K562 (cell line): ENCODE measurements around the gene ATP6V1A. TPM values are rescaled to one million over a fixed set of nuclear protein-coding genes. Genes with fewer than 3 reads are reported as not detected.

Source experiments
- ATAC-seq: fragments of 200-7000 bp; cut with Tn5 transposase; 3 replicates; pipeline ENCODE4 v1.9.1; 2020; ENCODE audit warnings: moderate library complexity
- BruUV-seq: library from RNA; stranded (reverse); fragments of 400-500 nt; replicated peaks from 2 replicates; lab custom pipeline; 2021; lab: Mats Ljungman, UMichigan
- CTCF ChIA-PET: fragments of 300-600 bp; formaldehyde crosslinking; extraction: SDS; loops from one replicate; lab custom pipeline; 2021; ENCODE audit warnings: low intra/inter-chr PET ratio; lab: Yijun Ruan, JAX
- POLR2A ChIA-PET: fragments of 300-600, 350-650 bp; sonication (Branson Sonifier 250); formaldehyde crosslinking; extraction: SDS; loops from one replicate; lab custom pipeline; 2021; ENCODE audit warnings: antibody characterized with exemption, inconsistent platforms; lab: Yijun Ruan, JAX
- DNase-seq, 4 experiments: peaks; one replicate each; pipeline versions ENCODE4 v3.0.0 to v3.0.0-alpha.2; 2011 to 2018; ENCODE audit warnings: low spot score in 3 of 4, mixed read lengths in 3 of 4; ENCODE audit errors: extremely low read depth in 1 of 4
- FAIRE-seq: peaks from 2 replicates; lab custom pipeline; 2011; peaks lifted over from hg19 to GRCh38; lab: Jason Lieb, UNC
- H2AFZ ChIP-seq: 2 replicates; pipeline ENCODE4 v1.6.0; 2011; ENCODE audit warnings: low read depth, low read length, control low read depth, inconsistent platforms
- H3K27ac ChIP-seq: fragments of 200-600 bp; 3 replicates; pipeline ENCODE4 v1.8.0; 2011; ENCODE audit warnings: low read depth, mild to moderate bottlenecking, control low read depth, inconsistent platforms, low read length, moderate library complexity, mixed read lengths; ENCODE audit errors: extremely low read depth
- H3K27me3 ChIP-seq, 2 experiments: fragments of 300-600 bp in 1 of 2; 2 replicates in 1 of 2; 3 replicates in 1 of 2; pipeline versions ENCODE4 v1.6.0 to v1.8.0; 2011; ENCODE audit warnings: inconsistent platforms in 2 of 2, low read length in 2 of 2, mild to moderate bottlenecking in 1 of 2, mixed read lengths in 1 of 2, moderate library complexity in 1 of 2; ENCODE audit not compliant: control insufficient read depth in 2 of 2, insufficient read depth in 2 of 2
- H3K36me3 ChIP-seq: fragments of 300-600 bp; 3 replicates; pipeline ENCODE4 v1.8.0; 2011; ENCODE audit warnings: mild to moderate bottlenecking, low read length, inconsistent platforms; ENCODE audit not compliant: control insufficient read depth, insufficient read depth
- H3K4me1 ChIP-seq, 2 experiments: fragments of 200-600 bp in 1 of 2; replicated peaks in 1 of 2; 2 replicates in 1 of 2; 3 replicates in 1 of 2; pipeline versions ENCODE4 v1.5.1 to v1.8.0; 2011; ENCODE audit warnings: inconsistent platforms in 2 of 2, low read length in 2 of 2, mild to moderate bottlenecking in 1 of 2, mixed read lengths in 1 of 2, moderate library complexity in 1 of 2; ENCODE audit not compliant: control insufficient read depth in 2 of 2, insufficient read depth in 2 of 2
- H3K4me2 ChIP-seq: 2 replicates; pipeline ENCODE4 v1.6.1; 2011; ENCODE audit warnings: low read length, control low read depth, inconsistent platforms, mixed read lengths; ENCODE audit not compliant: insufficient read depth
- H3K4me3 ChIP-seq: fragments of 200-600 bp; sonication (generic), shearing (Covaris generic); 2 replicates; pipeline ENCODE4 v1.5.1; 2016; ENCODE audit warnings: control low read depth, inconsistent platforms
- H3K79me2 ChIP-seq: fragments of 200-600 bp; 3 replicates; pipeline ENCODE4 v1.8.0; 2011; ENCODE audit warnings: low read length, inconsistent platforms; ENCODE audit not compliant: control insufficient read depth, insufficient read depth
- H3K9ac ChIP-seq, 2 experiments: 2 replicates each; pipeline versions ENCODE4 v1.6.0 to v1.6.1; 2011; ENCODE audit warnings: low read depth in 2 of 2, low read length in 2 of 2, control low read depth in 1 of 2, inconsistent platforms in 1 of 2, mild to moderate bottlenecking in 1 of 2, mixed read lengths in 1 of 2; ENCODE audit not compliant: insufficient read depth in 1 of 2
- H3K9me1 ChIP-seq: one replicate; pipeline ENCODE4 v1.6.0; 2011; ENCODE audit warnings: inconsistent platforms, mild to moderate bottlenecking, low read length, moderate library complexity; ENCODE audit not compliant: control insufficient read depth, insufficient read depth
- H3K9me3 ChIP-seq: replicated peaks from 2 replicates; pipeline ENCODE4 v1.5.1; 2011; ENCODE audit warnings: low read depth, low read length, inconsistent platforms; ENCODE audit not compliant: control insufficient read depth, insufficient read depth
- H4K20me1 ChIP-seq: replicated peaks from 2 replicates; pipeline ENCODE4 v1.6.1; 2011; ENCODE audit warnings: low read length, inconsistent platforms, mixed read lengths; ENCODE audit not compliant: control insufficient read depth, insufficient read depth
- ARNT ChIP-seq, 2 experiments: fragments of 450-650 bp; IDR thresholded peaks; 2 replicates each; pipeline ENCODE4 v1.6.1; 2016; ENCODE audit warnings: mild to moderate bottlenecking in 1 of 2
- CBX3 ChIP-seq, 2 experiments: IDR thresholded peaks; 1 replicate in 1 of 2; 2 replicates in 1 of 2; pipeline ENCODE4 v1.6.1; 2012; ENCODE audit warnings: inconsistent platforms in 2 of 2, low read length in 2 of 2, borderline replicate concordance in 1 of 2, control low read depth in 1 of 2
- CBX5 ChIP-seq: IDR thresholded peaks from 2 replicates; pipeline ENCODE4 v1.6.1; 2014; ENCODE audit warnings: low read depth, borderline replicate concordance
- ETV1 ChIP-seq: fragments of 450-650 bp; conservative IDR thresholded peaks from 2 replicates; pipeline ENCODE4 v1.6.1; 2016; ENCODE audit warnings: missing genetic modification characterization, control low read depth, low read depth, missing compliant biosample characterization
- FOXA1 ChIP-seq: fragments of 450-650 bp; IDR thresholded peaks from 2 replicates; pipeline ENCODE4 v1.6.1; 2016; ENCODE audit warnings: mild to moderate bottlenecking, borderline replicate concordance
- FOXO4 ChIP-seq: fragments of 450-650 bp; formaldehyde crosslinking; IDR thresholded peaks from 2 replicates; pipeline ENCODE4 v1.4.0; 2020; ENCODE audit warnings: mild to moderate bottlenecking, moderate library complexity
- GATA2 ChIP-seq: sonication (generic); formaldehyde crosslinking; IDR thresholded peaks from 2 replicates; pipeline ENCODE4 v1.4.0; 2020; ENCODE audit warnings: mild to moderate bottlenecking, missing genetic modification reagents
- MLX ChIP-seq, 2 experiments: fragments of 450-650 bp in 1 of 2; sonication (generic) in 1 of 2; formaldehyde crosslinking; conservative IDR thresholded peaks; 2 replicates each; pipeline versions ENCODE4 v1.4.0 to v1.8.1; 2020 to 2022; ENCODE audit warnings: mild to moderate bottlenecking in 1 of 2, missing genetic modification reagents in 1 of 2
- NFATC3 ChIP-seq: fragments of 450-650 bp; IDR thresholded peaks from 2 replicates; pipeline ENCODE4 v1.6.1; 2017; ENCODE audit warnings: mild to moderate bottlenecking
- NFE2L1 ChIP-seq: fragments of 450-650 bp; IDR thresholded peaks from 2 replicates; pipeline ENCODE4 v1.6.1; 2016; ENCODE audit warnings: missing genetic modification characterization, low read depth, mild to moderate bottlenecking, missing compliant biosample characterization, moderate library complexity, borderline replicate concordance
- TCF7 ChIP-seq: sonication (generic); IDR thresholded peaks from 2 replicates; pipeline ENCODE4 v1.6.1; 2016; ENCODE audit warnings: antibody characterized with exemption, borderline replicate concordance
- ZNF354B ChIP-seq: fragments of 250-450 bp; sonication (Bioruptor Pico); IDR thresholded peaks from 2 replicates; pipeline ENCODE4 v1.4.0; 2020
- ZNF780A ChIP-seq: fragments of 250-450 bp; sonication (Bioruptor Pico); IDR thresholded peaks from 2 replicates; pipeline ENCODE4 v1.5.0; 2021; ENCODE audit warnings: mild to moderate bottlenecking
- WGBS: fragments of 100-300 bp; shearing (Covaris generic); methylation state at CpG from one replicate; pipeline ENCODE4 v1.1.6; 2016; ENCODE audit warnings: low coverage, mixed read lengths; ENCODE audit not compliant: insufficient coverage; ENCODE audit errors: missing lambda C conversion rate; 5-methylcytosine and 5-hydroxymethylcytosine counted together
- in situ Hi-C: fragments of 300-500 bp; cut with MboI; formaldehyde crosslinking; loops from 4 replicates; pipeline ENCODE4 v1.15.0; 2018; ENCODE audit warnings: inconsistent platforms, mixed read lengths
- intact Hi-C: fragments of 100-400 bp; cut with micrococcal nuclease; formaldehyde crosslinking; loops from 2 replicates; pipeline ENCODE4 v1.14.2; 2022
- polyA plus RNA-seq, 8 experiments: library from polyadenylated mRNA; depleted of rRNA in 4 of 8; stranded (reverse) in 5 of 8; unstranded in 3 of 8; fragments of >200 nt; fragmentation: Nextera tagmentation in 2 of 8; fragmentation: Illumina TruSeq in 1 of 8; extraction: Ambion mirVana in 2 of 8; extraction: Trizol in 1 of 8; gene quantifications; 2 replicates each; pipeline versions ENCODE4 v1.2.1 to v1.2.3, GENCODE V29; 2011 to 2014; ENCODE audit warnings: inconsistent platforms in 1 of 8, missing spikeins in 1 of 8
- total RNA-seq, 7 experiments: library from RNA; depleted of rRNA in 6 of 7; stranded (reverse); fragments of >200 nt in 6 of 7; fragmentation: Illumina TruSeq in 2 of 7; extraction: Trizol in 2 of 7; gene quantifications; 2 replicates each; pipeline versions ENCODE4 v1.2.1 to v1.2.3, GENCODE V29; 2011 to 2021; ENCODE audit warnings: low replicate concordance in 1 of 7
- TF ChIP-seq, protein P1 (sequence below): IDR thresholded peaks from 2 replicates; pipeline ENCODE4 v1.6.1; 2012; ENCODE audit warnings: low read depth, low read length, improper control_type of control experiment, borderline replicate concordance
- TF ChIP-seq, protein P2 (sequence below): fragments of 250-450 bp; sonication (Bioruptor Pico); IDR thresholded peaks from 2 replicates; pipeline ENCODE4 v1.4.0; 2020; ENCODE audit warnings: mild to moderate bottlenecking, moderate library complexity

Gene ATP6V1A
- total and polyA plus RNA-seq, 9 of the 15 experiments (the other 6 are each of a cell fraction or from before 2014, with no cell fraction given), result 23.6 to 57.1 (median 39.9) TPM

GRCh38 chr3:113805249-113805648 is 58.4 kb downstream of the ATP6V1A start (continued):
- TF ChIP-seq FOXO4 (CRISPR knock-in tag) (no peak), TCF7 (no peak), GATA2 (no peak), ZNF780A (CRISPR knock-in tag) (no peak), ZNF354B (CRISPR knock-in tag) (no peak), ARNT (IDR thresholded peaks at IDR 0.05) (no peak)
- TF ChIP-seq, protein P1, sequence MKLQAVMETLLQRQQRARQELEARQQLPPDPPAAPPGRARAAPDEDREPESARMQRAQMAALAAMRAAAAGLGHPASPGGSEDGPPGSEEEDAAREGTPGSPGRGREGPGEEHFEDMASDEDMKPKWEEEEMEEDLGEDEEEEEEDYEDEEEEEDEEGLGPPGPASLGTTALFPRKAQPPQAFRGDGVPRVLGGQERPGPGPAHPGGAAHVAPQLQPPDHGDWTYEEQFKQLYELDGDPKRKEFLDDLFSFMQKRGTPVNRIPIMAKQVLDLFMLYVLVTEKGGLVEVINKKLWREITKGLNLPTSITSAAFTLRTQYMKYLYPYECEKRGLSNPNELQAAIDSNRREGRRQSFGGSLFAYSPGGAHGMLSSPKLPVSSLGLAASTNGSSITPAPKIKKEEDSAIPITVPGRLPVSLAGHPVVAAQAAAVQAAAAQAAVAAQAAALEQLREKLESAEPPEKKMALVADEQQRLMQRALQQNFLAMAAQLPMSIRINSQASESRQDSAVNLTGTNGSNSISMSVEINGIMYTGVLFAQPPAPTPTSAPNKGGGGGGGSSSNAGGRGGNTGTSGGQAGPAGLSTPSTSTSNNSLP, result no peak

DNA sequence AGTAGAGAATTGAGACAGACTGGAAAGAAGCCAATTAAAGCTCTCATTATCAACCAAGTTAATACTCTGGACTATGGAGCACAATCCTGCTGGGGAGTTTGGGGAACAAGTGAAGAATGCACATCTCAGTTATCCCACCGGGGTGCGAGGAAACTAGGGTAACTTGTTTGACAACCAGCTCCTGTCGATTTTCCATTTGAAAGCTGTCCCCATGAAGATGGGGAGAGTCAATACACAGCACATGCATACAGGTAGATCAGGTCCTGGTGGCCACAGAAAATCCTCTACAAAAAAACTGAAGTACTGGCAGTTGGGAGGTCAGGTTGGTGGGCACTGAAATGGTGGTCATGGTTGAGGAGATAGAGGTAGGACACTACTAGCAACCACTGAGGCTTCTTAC is 66.0 kb downstream of the ATP6V1A start:
- Histone ChIP-seq H3K4me2 (no peak overlapping the region), H3K9me3 (no peaks in the 10 kb centered on the region), H3K27ac (no peak overlapping the region), H3K4me1 (no peaks in the 10 kb centered on the region), H3K9ac (no peak overlapping the region), H4K20me1 (no peaks in the 10 kb centered on the region), H3K79me2 (no peaks in the 10 kb centered on the region), H3K4me3 (no peak overlapping the region), H2AFZ (no peak overlapping the region), H3K27me3 (no peaks in the 10 kb centered on the region), H3K36me3 (peaks cover 12% of the 10 kb centered on the region; the same call in 1 of the 3 replicates), H3K9me1 (no peaks in the 10 kb centered on the region)
- DNase-seq (no peak), FAIRE-seq (no peak), ATAC-seq (no peak)
- ChIA-PET CTCF (interaction anchor here (0.5 kb wide), 1 partner anchor 17 kb away, joined by 3 read pairs; no protein-coding TSS in a partner anchor), POLR2A (no interaction called here)
- intact Hi-C loops, result no loop called here
- in situ Hi-C loops, result no loop called here
- 88% methylated on average over 3 of the region's 3 CpGs for WGBS
- BruUV-seq, result no TSS peak
- TF ChIP-seq CBX5 (no peak), ETV1 (tag) (no peak), MLX (CRISPR knock-in tag; conservative IDR thresholded peaks at IDR 0.05) (no peak), CBX3 (IDR thresholded peaks at IDR 0.05; ENCODE audit: borderline replicate concordance in 1 of 2, low read length in 2 of 2) (no peak), FOXA1 (no peak), NFE2L1 (no peak), NFATC3 (no peak)
- TF ChIP-seq, protein P2, sequence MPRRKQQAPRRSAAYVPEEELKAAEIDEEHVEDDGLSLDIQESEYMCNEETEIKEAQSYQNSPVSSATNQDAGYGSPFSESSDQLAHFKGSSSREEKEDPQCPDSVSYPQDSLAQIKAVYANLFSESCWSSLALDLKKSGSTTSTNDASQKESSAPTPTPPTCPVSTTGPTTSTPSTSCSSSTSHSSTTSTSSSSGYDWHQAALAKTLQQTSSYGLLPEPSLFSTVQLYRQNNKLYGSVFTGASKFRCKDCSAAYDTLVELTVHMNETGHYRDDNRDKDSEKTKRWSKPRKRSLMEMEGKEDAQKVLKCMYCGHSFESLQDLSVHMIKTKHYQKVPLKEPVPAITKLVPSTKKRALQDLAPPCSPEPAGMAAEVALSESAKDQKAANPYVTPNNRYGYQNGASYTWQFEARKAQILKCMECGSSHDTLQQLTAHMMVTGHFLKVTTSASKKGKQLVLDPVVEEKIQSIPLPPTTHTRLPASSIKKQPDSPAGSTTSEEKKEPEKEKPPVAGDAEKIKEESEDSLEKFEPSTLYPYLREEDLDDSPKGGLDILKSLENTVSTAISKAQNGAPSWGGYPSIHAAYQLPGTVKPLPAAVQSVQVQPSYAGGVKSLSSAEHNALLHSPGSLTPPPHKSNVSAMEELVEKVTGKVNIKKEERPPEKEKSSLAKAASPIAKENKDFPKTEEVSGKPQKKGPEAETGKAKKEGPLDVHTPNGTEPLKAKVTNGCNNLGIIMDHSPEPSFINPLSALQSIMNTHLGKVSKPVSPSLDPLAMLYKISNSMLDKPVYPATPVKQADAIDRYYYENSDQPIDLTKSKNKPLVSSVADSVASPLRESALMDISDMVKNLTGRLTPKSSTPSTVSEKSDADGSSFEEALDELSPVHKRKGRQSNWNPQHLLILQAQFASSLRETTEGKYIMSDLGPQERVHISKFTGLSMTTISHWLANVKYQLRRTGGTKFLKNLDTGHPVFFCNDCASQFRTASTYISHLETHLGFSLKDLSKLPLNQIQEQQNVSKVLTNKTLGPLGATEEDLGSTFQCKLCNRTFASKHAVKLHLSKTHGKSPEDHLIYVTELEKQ (CRISPR knock-in tag), result no peak
